GM12872 (cell line): ENCODE data around the gene CCDC97.

ENCODE experiments used
- CTCF ChIP-seq: IDR thresholded peaks from 3 replicates; pipeline ENCODE4 v1.5.1; 2011; ENCODE audit warnings: low read depth, mild to moderate bottlenecking, low read length, moderate library complexity; ENCODE audit not compliant: insufficient read depth

Gene CCDC97

GRCh38 chr19:41294393-41294792, 15.6 kb upstream of the CCDC97 start:
- TF ChIP-seq CTCF: no peak

- no peak for TF ChIP-seq CTCF
Observed at GRCh38 chr19:41295499-41295898, 14.5 kb upstream of the CCDC97 start.

- TF ChIP-seq CTCF: no peak
Observed at GRCh38 chr19:41296433-41296871, 13.5 kb upstream of the CCDC97 start.

GRCh38 chr19:41297628-41298347, 12.2 kb upstream of the CCDC97 start:
- TF ChIP-seq CTCF: peak; percentile 35; the same call in 2 of the 3 replicates

- TF ChIP-seq CTCF: no peak
Observed at GRCh38 chr19:41298348-41298964, 11.5 kb upstream of the CCDC97 start.

- TF ChIP-seq CTCF: no peak
Observed at GRCh38 chr19:41299046-41299754, 10.8 kb upstream of the CCDC97 start.

- TF ChIP-seq CTCF: no peak
Observed at GRCh38 chr19:41299755-41300089, 10.2 kb upstream of the CCDC97 start.
